SK-N-SH (cell line): Measurements from ENCODE around the gene MCF2L2. TPM values are rescaled to one million over a fixed set of nuclear protein-coding genes. Genes with fewer than 3 reads are reported as not detected.

ENCODE experiments used
- CTCF ChIA-PET: fragments of 300-600, 350-600 bp; formaldehyde crosslinking; extraction: SDS; loops from one replicate; lab custom pipeline; 2021; lab: Yijun Ruan, JAX
- POLR2A ChIA-PET: fragments of 350-600 bp; sonication (Branson Sonifier 250); formaldehyde crosslinking; extraction: SDS; loops from one replicate; lab custom pipeline; 2020; ENCODE audit warnings: antibody characterized with exemption, inconsistent platforms; lab: Yijun Ruan, JAX
- DNase-seq: peaks from one replicate; pipeline ENCODE4 v3.0.0; 2012
- H2AFZ ChIP-seq: fragments of 200-600 bp; sonication (generic); 2 replicates; pipeline ENCODE4 v1.8.1; 2016; ENCODE audit warnings: antibody characterized with exemption, mild to moderate bottlenecking, low read depth
- H3F3A ChIP-seq: fragments of 200-600 bp; sonication (generic); replicated peaks from 2 replicates; pipeline ENCODE3; 2016; ENCODE audit warnings: antibody characterized with exemption, mild to moderate bottlenecking; ENCODE audit not compliant: insufficient read depth
- H3K27ac ChIP-seq, 2 experiments: fragments of 200-500 bp in 1 of 2; fragments of 200-600 bp in 1 of 2; sonication (Bioruptor generic) in 1 of 2; sonication (generic), shearing (Covaris generic) in 1 of 2; 2 replicates each; pipeline versions ENCODE4 v1.5.1 to v1.6.1; 2014 to 2016; ENCODE audit warnings: low read depth in 2 of 2, inconsistent platforms in 1 of 2, low read length in 1 of 2, mild to moderate bottlenecking in 1 of 2, mixed read lengths in 1 of 2
- H3K27me3 ChIP-seq: fragments of 200-600 bp; sonication (generic), shearing (Covaris generic); 2 replicates; pipeline ENCODE4 v1.6.1; 2016; ENCODE audit warnings: mixed run types; ENCODE audit not compliant: insufficient read depth
- H3K36me3 ChIP-seq, 2 experiments: fragments of 200-500 bp in 1 of 2; fragments of 200-600 bp in 1 of 2; sonication (Bioruptor generic) in 1 of 2; sonication (generic) in 1 of 2; replicated peaks in 1 of 2; 2 replicates each; pipeline versions ENCODE3 to v1.5.1; 2014 to 2016; ENCODE audit warnings: low read length in 1 of 2, mild to moderate bottlenecking in 1 of 2; ENCODE audit not compliant: insufficient read depth in 2 of 2, control insufficient read depth in 1 of 2
- H3K4me1 ChIP-seq, 2 experiments: fragments of 200-500 bp in 1 of 2; fragments of 200-600 bp in 1 of 2; sonication (Bioruptor generic) in 1 of 2; sonication (generic), shearing (Covaris generic) in 1 of 2; 2 replicates each; pipeline versions ENCODE4 v1.5.1 to v1.6.1; 2014 to 2016; ENCODE audit warnings: low read depth in 1 of 2, low read length in 1 of 2, mixed run types in 1 of 2; ENCODE audit not compliant: insufficient read depth in 2 of 2, control insufficient read depth in 1 of 2
- H3K4me2 ChIP-seq: fragments of 200-600 bp; sonication (generic), shearing (Covaris generic); 2 replicates; pipeline ENCODE4 v1.6.1; 2017; ENCODE audit warnings: mixed run types
- H3K4me3 ChIP-seq, 2 experiments: fragments of 200-500 bp in 1 of 2; fragments of 200-600 bp in 1 of 2; sonication (Bioruptor generic) in 1 of 2; sonication (generic), shearing (Covaris generic) in 1 of 2; 2 replicates each; pipeline versions ENCODE4 v1.5.1 to v1.8.1; 2014 to 2016; ENCODE audit warnings: low read depth in 2 of 2, inconsistent platforms in 1 of 2, low read length in 1 of 2, mild to moderate bottlenecking in 1 of 2, mixed read lengths in 1 of 2, moderate library complexity in 1 of 2
- H3K79me2 ChIP-seq: fragments of 200-600 bp; sonication (generic); 2 replicates; pipeline ENCODE4 v1.8.1; 2017; ENCODE audit warnings: mild to moderate bottlenecking; ENCODE audit not compliant: insufficient read depth
- H3K9ac ChIP-seq: fragments of 200-600 bp; sonication (generic); 2 replicates; pipeline ENCODE4 v1.6.1; 2017; ENCODE audit warnings: mixed run types
- H3K9me2 ChIP-seq: fragments of 200-600 bp; sonication (generic); 2 replicates; pipeline ENCODE4 v1.6.1; 2017; ENCODE audit warnings: mixed run types
- H3K9me3 ChIP-seq: fragments of 200-600 bp; sonication (generic); 2 replicates; pipeline ENCODE4 v1.6.1; 2017; ENCODE audit warnings: mixed run types, mild to moderate bottlenecking, moderate library complexity
- H4K20me1 ChIP-seq: fragments of 200-600 bp; sonication (generic); 2 replicates; pipeline ENCODE4 v1.6.1; 2017; ENCODE audit warnings: mild to moderate bottlenecking, mixed run types; ENCODE audit not compliant: insufficient read depth
- ELF1 ChIP-seq: IDR thresholded peaks from 2 replicates; pipeline ENCODE4 v1.4.0; 2012
- EP300 ChIP-seq, 2 experiments: IDR thresholded peaks; 2 replicates each; pipeline versions ENCODE4 v1.4.0 to v1.6.1; 2012; ENCODE audit warnings: borderline replicate concordance in 1 of 2, low read depth in 1 of 2, low read length in 1 of 2
- FOSL2 ChIP-seq: IDR thresholded peaks from 2 replicates; pipeline ENCODE4 v1.4.0; 2012; ENCODE audit warnings: low read depth, mild to moderate bottlenecking, moderate library complexity, borderline replicate concordance
- FOXM1 ChIP-seq: IDR thresholded peaks from 2 replicates; pipeline ENCODE4 v1.4.0; 2012; ENCODE audit warnings: low read depth, mild to moderate bottlenecking
- GABPA ChIP-seq: IDR thresholded peaks from 2 replicates; pipeline ENCODE4 v1.4.0; 2012; ENCODE audit warnings: low read depth, mild to moderate bottlenecking
- GATA2 ChIP-seq: sonication (generic); formaldehyde crosslinking; IDR thresholded peaks from 2 replicates; pipeline ENCODE4 v1.5.0; 2020; ENCODE audit warnings: mild to moderate bottlenecking, missing genetic modification reagents
- JUND ChIP-seq: IDR thresholded peaks from 2 replicates; pipeline ENCODE4 v1.4.0; 2012
- MAX ChIP-seq: IDR thresholded peaks from 2 replicates; pipeline ENCODE4 v1.4.0; 2012; ENCODE audit warnings: low read depth
- MEF2A ChIP-seq: IDR thresholded peaks from 2 replicates; pipeline ENCODE4 v1.4.0; 2012; ENCODE audit warnings: low read depth, borderline replicate concordance
- MXI1 ChIP-seq: IDR thresholded peaks from 2 replicates; pipeline ENCODE4 v1.6.1; 2012; ENCODE audit warnings: mild to moderate bottlenecking, low read depth, low read length, improper control_type of control experiment
- NFIC ChIP-seq: IDR thresholded peaks from 2 replicates; pipeline ENCODE4 v1.4.0; 2012; ENCODE audit warnings: borderline replicate concordance
- RAD21 ChIP-seq: IDR thresholded peaks from 2 replicates; pipeline ENCODE4 v1.6.1; 2012; ENCODE audit warnings: mild to moderate bottlenecking, low read length
- RCOR1 ChIP-seq: fragments of 150-350 bp; IDR thresholded peaks from 2 replicates; pipeline ENCODE4 v1.6.1; 2017; ENCODE audit warnings: antibody characterized with exemption, low read length
- REST ChIP-seq: IDR thresholded peaks from 2 replicates; pipeline ENCODE4 v1.6.1; 2012; ENCODE audit warnings: mild to moderate bottlenecking, low read depth, low read length, moderate library complexity
- RFX5 ChIP-seq: IDR thresholded peaks from 2 replicates; pipeline ENCODE4 v1.6.1; 2012; ENCODE audit warnings: mild to moderate bottlenecking, improper control_type of control experiment, low read length
- RXRA ChIP-seq: IDR thresholded peaks from 2 replicates; pipeline ENCODE4 v1.4.0; 2012; ENCODE audit warnings: low read depth, mild to moderate bottlenecking, borderline replicate concordance
- SMC3 ChIP-seq: IDR thresholded peaks from 2 replicates; pipeline ENCODE4 v1.6.1; 2012; ENCODE audit warnings: low read depth, low read length, improper control_type of control experiment
- TCF12 ChIP-seq: IDR thresholded peaks from 2 replicates; pipeline ENCODE4 v1.4.0; 2012
- TEAD4 ChIP-seq: IDR thresholded peaks from 2 replicates; pipeline ENCODE4 v1.4.0; 2012; ENCODE audit warnings: mild to moderate bottlenecking, borderline replicate concordance; ENCODE audit not compliant: insufficient read depth
- USF2 ChIP-seq: fragments of 150-350 bp; IDR thresholded peaks from 2 replicates; pipeline ENCODE4 v1.6.1; 2017; ENCODE audit warnings: antibody characterized with exemption, low read length, low read depth, borderline replicate concordance
- WGBS: methylation state at CpG from one replicate; pipeline ENCODE4 v1.1.6; 2017; ENCODE audit warnings: low lambda C conversion rate; 5-methylcytosine and 5-hydroxymethylcytosine counted together
- polyA plus RNA-seq, 3 experiments: library from polyadenylated mRNA; depleted of rRNA; stranded (reverse); fragments of >200 nt; gene quantifications; 2 replicates each; pipeline ENCODE4 v1.2.3, GENCODE V29; 2012

The MCF2L2 gene
- polyA plus RNA-seq, 1 of the 3 experiments (the other 2 are of a cell fraction) = 0.56 TPM

GRCh38 chr3:183475016-183475763 lies 46.8 kb upstream of the MCF2L2 start:
- no peaks in the 10 kb centered on the region for H4K20me1 ChIP-seq
- 57% methylated on average over 3 of the region's 3 CpGs for WGBS
- H3K4me1 ChIP-seq = peaks cover 0 to 8% of the 10 kb centered on the region in 2 experiments; a peak in 1 of 4 replicates
- no peak for DNase-seq
- H3K9ac ChIP-seq = no peak overlapping the region
- ChIA-PET POLR2A (no interaction called here), CTCF (interaction anchor here (0.6 to 2.2 kb wide), 4 partner anchors 7 to 410 kb away, joined by 3 to 7 read pairs (median 4); partner anchors contain the start of gene PARL)
- no peaks in the 10 kb centered on the region for H3K79me2 ChIP-seq
- no peak for TF ChIP-seq EP300 (IDR thresholded peaks at IDR 0.05; ENCODE audit: borderline replicate concordance in 1 of 2, low read depth in 1 of 2, low read length in 1 of 2)
- no peak for TF ChIP-seq SMC3
- TF ChIP-seq GATA2 = no peak
- no peak for TF ChIP-seq MXI1
- TF ChIP-seq USF2 = no peak
- TF ChIP-seq MAX = no peak
- no peak for TF ChIP-seq REST
- no peak for TF ChIP-seq FOXM1
- TF ChIP-seq RXRA = no peak
- no peak for TF ChIP-seq GABPA
- no peak for TF ChIP-seq FOSL2
- no peak for TF ChIP-seq RCOR1
- TF ChIP-seq JUND = no peak
- TF ChIP-seq NFIC = no peak
- TF ChIP-seq RFX5 = no peak
- no peak for TF ChIP-seq MEF2A
- no peak for TF ChIP-seq TCF12
- TF ChIP-seq ELF1 = no peak
- TF ChIP-seq TEAD4 = no peak
- TF ChIP-seq RAD21 = no peak
- no peaks in the 10 kb centered on the region for H3K9me2 ChIP-seq
- no peaks in the 10 kb centered on the region for H3K9me3 ChIP-seq
- no peaks in the 10 kb centered on the region for H3K36me3 ChIP-seq
- no peak overlapping the region for H2AFZ ChIP-seq
- no peak overlapping the region for H3K4me2 ChIP-seq
- H3K27ac ChIP-seq = no peak overlapping the region
- no peak overlapping the region for H3K4me3 ChIP-seq
- H3F3A ChIP-seq = no peaks in the 10 kb centered on the region
- no peaks in the 10 kb centered on the region; the same call in 1 of the 2 replicates for H3K27me3 ChIP-seq
